ENCODE results near the gene WDR20.

Gene WDR20

DNA sequence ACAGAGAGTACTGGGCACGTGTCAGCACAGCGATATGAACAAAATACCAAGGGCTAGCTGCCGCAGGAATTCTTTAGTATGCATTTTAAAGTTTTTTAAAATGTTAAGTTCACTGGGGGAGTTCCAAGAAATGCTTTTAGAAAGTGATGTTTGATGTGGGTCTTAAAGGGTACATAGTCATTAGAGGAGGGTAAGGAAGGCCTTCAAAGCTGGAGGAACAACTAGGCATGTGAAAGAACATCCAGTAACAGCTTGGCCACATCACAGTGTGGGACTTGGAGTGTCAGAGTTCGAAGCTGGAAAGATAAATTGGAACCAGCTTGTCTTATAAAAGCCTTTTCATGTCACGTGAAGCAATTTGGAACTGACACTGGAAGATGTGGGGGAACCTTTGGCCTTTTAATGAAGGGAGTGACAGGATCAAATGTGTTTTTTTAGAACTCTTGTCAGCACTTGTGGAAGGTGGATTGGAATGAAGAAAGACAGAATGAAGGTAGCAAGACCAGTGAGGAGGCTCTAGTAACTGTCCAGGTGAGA, 57.7 kb downstream of the WDR20 start:
- DNase-seq (ENCODE audit: low spot score): no peak

DNA sequence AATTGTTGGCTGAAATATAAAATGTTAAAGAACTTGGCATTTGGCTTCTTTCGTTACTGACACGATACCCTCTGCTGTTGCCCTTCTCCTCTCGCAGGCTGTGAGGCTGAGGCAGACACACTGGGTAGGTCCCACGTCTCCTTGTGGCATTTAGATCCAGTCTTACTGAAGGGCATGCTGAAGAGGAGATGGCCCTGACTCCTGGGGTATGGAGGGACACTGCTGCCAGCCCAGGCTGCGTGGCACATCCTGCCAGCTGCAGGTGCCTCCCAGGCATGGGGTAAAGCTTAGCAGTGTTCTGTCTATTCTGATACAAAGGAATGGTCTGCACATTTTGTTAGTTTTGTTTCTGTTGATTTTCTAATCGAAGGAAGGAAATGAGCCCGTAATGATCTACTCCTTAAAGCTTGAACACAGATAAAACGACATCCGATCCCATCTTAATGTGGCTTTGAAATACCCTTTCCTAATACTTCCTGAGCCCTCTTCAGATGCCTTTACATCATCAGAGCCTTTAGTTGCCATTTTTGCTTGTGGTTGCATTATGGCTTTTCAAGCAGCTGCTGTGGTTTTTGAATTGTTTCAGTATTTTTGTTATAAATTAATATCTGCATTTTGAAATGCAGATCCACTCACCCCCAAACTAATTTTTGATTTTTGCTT, 61.1 kb downstream of the WDR20 start:
- no peak for DNase-seq (ENCODE audit: low spot score)

DNA sequence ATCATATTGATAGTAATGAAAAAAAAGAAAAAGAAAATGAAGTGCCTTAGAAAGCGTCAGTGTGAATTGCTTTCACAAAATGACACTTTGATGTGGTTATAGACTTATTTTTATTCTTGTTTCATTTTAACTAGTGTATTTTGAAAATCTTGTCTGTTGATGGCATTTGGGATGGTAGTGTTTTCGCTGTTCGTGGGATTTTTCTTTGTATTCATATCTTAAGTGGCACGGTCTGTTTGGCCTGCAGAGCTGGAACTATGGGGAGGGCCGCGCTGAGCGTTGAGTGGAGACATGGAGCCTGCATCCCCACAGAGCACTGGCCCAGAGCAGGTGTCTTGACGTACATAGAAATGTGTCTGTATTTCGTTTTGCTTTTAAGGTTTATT, 61.6 kb downstream of the WDR20 start:
- no peak for DNase-seq (ENCODE audit: low spot score)

DNA sequence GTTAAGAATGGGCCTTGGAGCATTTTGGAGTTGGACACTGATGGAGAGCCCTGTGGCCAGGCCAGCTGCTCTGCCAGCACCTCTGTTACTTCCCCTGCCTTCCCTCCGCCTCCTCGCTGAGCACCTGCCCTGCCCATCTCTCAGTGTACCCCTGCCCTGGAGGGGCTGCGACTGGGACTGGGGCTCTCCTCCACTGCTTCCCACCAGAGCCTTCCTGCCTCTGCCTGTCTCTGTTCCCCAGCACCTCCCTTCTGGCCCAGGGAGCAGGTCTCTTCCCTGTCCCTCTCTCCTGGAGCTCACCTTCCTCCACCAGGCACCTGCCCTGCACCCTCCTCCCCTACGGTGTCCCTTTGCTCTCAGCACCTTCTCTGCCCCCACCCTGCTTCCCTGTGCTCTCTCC, 62.1 kb downstream of the WDR20 start:
- no peak for DNase-seq (ENCODE audit: low spot score)

DNA sequence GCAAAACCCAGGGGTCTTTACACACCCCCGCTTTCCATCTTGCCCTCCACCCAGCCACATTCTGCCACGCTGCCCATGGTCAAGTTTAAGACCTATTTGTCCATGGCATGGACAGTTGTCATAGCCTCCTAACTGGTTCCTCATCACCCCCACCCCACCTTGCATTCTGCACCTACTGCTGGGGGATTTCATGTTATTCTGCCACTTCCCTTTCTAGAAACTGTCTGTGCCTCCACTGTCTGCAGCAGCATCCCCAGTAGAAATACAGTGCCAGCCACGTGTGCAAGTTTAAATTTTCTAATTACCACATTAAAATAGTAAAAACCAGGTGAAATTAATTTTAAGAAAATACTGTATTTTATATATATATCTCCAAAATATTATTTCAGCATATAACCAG, 63.2 kb downstream of the WDR20 start:
- no peak for DNase-seq (ENCODE audit: low spot score)

DNA sequence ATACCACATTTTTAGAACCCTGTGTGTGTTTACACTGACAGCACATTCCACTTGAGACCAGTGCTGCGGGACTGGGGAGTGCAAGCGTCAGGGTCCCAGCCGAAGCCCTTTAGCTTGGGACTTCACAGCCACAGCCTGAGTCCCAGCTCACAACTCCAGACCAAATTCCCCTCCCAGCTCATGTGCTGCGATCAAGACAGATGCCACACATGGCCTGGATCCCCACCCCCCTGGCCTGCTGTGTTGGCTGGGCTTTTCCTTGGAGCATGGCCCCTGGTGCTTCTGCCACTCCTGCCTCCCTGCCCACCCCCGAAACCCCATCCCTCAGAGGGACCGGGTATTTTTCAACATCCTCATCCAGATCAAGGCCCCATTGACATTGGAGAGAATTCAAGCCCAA, 63.7 kb downstream of the WDR20 start:
- no peak for DNase-seq (ENCODE audit: low spot score)

DNA sequence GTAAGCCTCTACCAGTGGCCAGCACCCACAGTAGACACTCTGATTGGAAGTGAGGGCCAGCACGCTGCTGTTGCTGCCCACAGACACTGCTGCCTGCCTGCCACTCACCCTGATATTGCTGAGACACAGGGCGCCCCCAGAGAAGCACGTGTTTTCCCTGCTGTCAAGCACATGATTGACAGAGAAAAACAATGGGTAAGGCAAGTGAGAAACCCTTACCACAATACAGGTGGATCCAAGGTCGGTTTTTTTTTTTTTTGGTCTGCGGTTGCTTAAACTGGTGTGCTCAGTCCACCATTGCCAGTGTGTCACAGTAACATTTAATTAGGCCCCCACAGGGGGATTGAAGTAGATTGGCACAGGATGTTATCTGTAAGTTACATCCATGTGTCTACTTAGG, 65.9 kb downstream of the WDR20 start:
- no peak for DNase-seq (ENCODE audit: low spot score)

DNA sequence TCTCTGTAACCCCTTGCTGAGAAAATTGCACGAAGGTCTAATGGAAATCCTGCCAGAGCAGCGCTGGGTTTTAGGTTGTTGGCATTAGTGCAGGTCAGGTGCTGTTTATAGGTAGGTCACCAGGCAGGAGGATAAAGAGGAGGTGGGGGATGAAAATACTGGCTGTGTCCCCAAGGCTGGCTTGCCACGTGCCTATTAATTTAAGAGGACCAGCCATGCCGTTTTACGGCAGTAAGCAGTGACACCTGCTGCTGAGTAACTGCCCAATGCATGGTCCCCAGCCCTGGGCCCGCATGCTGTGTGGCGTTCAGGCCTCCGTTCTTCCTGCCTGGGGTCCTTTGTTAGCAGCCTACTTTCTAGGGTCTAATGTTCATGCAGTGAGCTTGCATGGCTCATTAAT, 67.2 kb downstream of the WDR20 start:
- no peak for DNase-seq (ENCODE audit: low spot score)

DNA sequence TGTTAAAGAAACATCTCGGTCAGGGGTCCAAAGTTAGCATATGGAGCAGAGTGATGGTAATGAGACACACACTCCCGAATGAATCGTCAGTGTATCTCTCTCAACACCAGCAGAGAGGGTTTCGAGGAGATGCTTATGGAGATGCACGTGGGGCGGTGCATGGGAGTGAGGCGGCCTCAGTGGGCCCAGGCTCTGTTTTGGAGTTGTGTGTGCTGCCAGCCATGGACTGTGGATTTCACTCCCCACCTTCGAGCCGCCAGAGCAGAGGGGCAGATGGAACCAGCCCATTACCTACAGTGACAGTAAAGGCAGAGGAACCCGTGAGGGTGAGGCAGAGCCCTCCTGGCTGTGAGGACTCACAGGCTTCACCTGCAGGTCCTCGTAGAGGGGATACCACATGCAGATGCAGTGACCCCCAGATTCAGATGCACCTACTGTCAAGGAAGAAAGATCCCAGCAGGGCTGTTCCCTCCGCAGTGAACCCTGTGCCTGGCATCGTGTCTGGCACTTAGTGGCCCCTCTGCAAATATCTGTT, 68.2 kb downstream of the WDR20 start:
- DNase-seq (ENCODE audit: low spot score): no peak

DNA sequence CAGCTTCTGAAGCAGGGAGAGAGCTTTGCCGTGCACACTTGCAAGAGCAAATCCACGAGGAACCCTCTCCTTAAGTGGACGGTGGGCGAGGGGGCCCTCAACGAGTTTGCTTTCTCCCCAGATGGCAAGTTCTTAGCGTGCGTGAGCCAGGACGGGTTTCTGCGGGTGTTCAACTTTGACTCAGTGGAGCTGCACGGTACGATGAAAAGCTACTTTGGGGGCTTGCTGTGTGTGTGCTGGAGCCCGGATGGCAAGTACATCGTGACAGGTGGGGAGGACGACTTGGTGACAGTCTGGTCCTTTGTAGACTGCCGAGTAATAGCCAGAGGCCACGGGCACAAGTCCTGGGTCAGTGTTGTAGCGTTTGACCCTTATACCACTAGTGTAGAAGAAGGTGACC, 69.0 kb downstream of the WDR20 start:
- no peak for DNase-seq (ENCODE audit: low spot score)

DNA sequence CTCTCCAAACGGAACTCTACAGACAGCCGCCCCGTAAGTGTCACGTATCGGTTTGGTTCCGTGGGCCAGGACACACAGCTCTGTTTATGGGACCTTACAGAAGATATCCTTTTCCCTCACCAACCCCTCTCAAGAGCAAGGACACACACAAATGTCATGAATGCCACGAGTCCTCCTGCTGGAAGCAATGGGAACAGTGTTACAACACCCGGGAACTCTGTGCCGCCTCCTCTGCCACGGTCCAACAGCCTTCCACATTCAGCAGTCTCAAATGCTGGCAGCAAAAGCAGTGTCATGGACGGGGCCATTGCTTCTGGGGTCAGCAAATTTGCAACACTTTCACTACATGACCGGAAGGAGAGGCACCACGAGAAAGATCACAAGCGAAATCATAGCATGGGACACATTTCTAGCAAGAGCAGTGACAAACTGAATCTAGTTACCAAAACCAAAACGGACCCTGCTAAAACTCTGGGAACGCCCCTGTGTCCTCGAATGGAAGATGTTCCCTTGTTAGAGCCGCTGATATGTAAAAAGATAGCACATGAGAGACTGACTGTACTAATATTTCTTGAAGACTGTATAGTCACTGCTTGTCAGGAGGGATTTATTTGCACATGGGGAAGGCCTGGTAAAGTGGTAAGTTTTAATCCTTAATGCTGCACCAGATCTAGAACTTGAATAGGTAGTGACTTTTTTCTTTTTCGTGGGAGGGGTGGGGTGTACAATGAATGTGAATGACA, 69.7 kb downstream of the WDR20 start:
- peak; percentile 79 for DNase-seq (ENCODE audit: low spot score)

DNA sequence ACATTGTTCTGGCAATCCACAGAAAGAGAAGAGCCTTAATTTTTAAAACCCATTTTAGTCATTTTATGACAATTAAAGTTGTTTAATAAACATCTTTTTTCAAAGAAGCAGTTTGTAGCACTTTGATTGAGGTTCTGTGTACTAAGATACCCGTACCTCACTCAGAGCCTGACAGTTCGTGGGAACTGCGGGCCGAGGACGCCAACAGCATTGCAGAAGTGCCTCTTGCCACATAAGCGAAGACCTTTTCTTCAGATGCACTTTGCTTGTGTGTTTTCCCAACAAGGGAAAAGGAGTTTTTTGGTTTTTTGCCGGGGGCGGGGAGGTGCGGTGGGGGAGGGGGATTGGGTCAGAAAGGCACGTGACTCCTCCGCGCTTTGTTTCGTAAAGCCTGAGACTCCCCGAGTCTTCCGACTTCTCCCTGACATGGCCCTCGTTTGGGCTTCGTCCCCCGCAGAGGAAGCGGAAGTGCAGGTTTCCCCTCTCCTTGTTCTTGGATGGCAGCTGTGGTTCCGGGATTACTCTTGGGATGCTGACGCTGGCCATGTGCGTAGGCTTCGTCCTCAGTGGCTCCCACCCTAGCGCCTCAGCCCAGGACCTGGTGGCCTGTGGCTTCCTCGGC, 70.8 kb downstream of the WDR20 start:
- no peak for DNase-seq (ENCODE audit: low spot score)

DNA sequence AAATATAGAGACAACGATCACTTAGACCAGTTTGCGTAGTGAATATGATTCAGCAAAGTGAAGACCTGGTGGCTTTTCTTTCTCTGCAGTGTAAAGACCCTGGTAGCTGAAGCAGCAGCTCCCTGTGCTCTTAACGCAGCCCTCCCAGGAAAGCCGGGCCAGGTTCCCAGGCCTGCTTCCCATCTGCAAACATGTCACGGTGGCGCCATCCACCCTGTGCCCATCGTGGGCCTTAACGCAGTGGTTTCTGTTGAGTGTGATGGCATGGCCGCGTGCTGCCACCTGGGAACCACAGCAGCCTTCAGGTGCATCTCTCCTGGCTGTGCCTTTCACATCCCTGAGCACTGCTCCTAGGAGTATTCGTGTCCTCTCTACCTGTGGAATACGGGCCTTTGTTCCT, 71.5 kb downstream of the WDR20 start:
- no peak for DNase-seq (ENCODE audit: low spot score)

DNA sequence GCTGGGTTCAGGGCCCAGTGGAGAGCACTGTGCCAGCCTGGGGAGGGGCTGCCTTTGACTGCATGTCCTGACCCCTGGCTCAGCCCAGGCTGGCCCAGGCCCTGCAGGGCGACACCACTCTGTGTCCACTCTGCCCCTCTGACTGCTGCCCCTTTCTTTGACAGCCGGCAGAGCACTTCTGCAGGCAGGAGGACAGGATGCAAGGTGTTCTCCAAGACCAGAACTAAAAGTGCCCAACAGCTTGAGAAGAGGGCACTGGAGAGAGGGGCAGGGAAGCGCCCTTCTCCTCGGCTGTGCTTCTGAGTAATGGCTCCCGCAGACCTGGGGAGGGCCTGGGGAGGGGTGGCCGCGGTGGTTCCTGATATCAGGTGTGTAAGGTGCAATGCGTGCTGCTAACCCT, 72.7 kb downstream of the WDR20 start:
- DNase-seq (ENCODE audit: low spot score): no peak

DNA sequence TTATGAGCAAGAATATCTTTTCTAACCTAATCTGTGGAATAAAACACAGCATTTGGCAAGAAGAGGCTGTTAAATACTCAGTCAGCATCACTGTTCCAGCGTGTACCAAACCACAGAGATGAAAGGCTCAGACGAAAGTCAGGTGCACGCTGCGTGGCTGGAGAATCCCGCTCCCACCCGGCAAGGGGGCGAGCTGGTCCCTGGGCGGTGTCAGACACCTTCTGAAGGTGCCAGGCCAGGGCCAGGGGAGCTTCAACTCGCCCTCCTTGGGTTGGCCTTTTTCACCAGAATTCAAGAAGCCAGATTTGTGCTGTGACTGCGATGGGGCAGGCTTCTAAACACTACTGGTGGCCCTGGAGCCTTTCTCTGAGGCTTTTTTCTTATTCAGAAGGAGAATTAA, 73.1 kb downstream of the WDR20 start:
- no peak for DNase-seq (ENCODE audit: low spot score)

DNA sequence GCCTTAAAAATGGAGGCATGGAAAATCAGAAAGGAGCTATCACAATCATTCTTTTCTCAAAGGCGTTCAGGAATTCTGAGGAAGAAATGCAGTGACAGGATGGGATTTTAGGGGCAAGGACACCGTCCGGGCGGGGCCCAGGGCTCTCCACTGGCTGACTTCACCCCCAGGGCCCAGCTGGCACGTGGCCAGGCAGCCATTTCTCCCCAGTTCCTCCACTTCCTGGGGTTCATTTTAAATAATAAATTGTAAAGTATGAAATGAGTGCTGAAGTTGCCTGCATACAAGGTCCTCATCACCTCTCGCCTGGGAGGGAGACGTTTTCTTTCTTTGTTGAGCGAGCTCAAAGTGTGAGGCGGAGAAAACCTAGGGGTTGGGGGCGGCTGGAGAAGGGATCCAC, 73.8 kb downstream of the WDR20 start:
- DNase-seq (ENCODE audit: low spot score): no peak

DNA sequence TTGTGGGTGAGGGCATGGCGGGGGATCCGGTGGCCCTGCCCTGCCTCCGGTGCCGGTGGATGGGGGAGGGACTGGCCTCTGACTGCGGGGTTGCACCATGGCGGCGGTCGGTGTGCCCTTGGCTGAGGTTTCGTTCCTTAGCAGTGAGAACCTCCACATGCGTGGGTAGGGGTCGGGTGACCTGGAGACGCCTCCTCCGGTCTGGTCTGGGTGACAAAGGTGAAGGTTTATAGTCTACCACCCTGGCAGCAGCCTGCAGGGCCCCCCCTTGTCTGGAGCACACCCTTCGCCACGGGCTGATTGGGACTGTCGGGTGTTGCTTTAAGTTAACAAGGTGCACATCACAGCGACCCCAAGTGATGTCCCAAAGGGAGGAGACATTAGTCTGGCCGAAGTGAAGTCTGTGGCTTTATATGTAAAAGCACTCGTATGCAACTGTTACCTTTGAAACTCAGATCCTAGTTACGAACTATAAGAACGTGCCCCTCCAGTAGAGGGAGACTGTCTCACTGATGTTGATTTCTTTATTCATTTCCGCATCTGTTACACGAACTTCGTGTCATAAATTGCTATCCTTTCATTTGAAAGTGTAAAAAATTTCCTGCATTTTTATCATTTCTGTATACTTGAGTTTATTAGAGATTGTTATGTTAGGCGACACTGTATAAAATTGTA, 74.4 kb downstream of the WDR20 start:
- DNase-seq (ENCODE audit: low spot score): no peak

DNA sequence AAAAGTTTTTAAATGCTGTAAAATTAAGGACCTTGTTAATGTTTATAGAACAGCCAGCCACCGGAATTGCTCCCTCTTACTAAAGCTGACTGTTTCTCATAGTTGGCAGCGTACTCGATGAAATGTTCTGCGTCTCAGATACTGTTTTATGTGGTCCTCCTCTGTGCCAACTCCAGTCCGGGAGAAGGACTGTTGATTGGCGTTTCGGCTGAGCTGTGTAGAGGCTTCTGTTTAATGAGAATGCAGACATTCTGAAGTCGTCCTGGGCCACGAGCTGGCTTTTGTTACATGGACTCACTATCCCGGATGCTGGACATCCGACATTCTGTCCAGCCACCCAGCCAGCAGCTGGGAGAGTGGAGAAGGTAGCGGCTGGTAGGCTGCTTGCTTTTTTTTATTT, 75.4 kb downstream of the WDR20 start:
- DNase-seq (ENCODE audit: low spot score): peak; percentile 62

DNA sequence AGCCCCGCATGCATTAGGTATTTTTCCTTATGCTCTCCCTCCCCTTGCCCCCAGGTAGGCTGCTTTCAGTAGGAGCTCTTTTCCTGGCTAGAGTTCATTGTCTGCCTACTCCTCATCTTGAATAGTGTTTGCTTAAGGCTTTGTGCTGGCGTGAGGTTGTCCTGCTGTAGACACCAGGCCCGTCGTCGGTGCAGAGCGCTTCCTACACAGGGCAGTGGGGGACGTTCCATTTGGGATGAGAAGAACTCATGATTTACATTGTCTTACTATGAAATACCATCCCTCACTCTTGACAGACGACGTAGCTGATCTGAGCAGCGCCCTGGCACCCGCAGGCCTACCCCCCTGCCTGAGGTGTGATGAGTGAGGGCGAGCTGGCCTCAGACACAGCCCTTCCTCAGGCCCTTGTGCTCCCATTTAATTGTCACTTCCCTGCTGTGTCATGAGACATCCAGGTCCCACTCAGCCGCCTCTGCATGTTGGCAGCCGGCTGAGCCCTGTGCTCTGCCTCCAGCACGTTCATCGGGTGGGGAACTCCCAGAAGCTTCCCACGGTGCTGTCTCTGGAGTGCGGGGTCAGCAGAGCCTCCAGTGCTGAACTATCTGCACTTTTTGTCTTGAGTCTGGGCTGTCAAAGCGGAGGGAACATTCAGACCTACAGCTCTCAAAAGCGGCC, 76.0 kb downstream of the WDR20 start:
- DNase-seq (ENCODE audit: low spot score): peak; percentile 29

DNA sequence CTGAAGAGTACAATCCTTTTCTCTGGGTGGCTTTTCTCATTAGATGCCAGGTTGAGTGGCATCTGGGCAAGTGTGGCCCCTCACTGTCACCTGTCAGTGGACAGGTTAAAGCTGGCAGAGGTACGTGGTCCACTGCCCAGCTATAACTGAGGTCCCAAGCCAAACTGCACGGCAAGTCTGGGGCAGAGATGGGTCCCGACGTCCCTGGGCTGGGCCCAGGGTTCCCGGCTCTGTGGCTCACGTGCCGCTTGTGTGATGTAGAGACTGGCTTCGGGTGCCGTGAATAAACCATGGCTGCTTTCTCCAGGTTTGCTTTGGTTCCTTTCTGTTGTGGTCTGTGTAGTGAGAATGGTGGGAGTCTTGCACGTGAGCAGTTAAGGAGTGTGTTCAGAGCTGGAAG, 77.7 kb downstream of the WDR20 start:
- DNase-seq (ENCODE audit: low spot score): no peak

DNA sequence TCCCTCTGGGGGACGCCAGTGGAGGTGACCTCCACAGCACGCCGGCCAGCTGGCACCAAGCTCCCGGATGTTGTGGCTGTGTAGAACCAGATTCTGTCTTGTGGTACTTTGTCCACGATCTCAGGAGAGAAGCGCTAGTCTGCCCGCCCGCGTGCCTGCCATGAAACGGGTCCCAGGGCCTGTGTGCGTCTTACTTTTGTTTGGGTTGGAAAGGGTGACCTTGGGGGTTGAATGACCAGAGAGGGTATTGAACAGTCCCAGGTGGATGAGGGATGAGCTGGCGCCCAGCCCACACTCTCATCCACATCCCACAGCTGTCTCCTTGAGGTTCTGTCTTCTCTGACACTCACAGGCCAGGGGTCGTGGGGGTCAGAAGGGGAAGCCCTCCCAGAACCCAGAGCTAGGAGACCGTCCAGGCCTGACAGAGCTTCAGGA, 78.3 kb downstream of the WDR20 start:
- DNase-seq (ENCODE audit: low spot score): no peak

DNA sequence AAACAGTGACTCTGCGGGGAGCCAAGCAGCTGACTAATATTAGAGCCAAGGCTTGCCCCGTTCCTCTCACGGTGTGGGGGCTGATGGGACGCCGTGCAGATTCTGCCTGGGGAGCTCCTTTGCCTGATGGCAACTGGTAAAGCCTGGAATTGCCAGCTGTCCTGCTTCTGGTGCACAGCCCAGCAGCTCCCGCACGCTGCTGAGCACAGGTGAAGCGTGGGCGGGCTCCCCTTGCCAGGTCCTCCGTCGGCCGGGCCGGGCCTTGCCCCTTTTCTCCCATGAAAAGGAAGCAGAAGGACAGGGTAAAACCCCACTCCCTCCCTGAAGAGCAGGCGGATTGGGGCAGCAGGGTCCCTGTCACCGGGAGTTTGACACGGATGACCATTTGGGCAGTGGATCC, 79.0 kb downstream of the WDR20 start:
- DNase-seq (ENCODE audit: low spot score): no peak

Data from kidney tubule cell (primary cell).